NK-92 treated with Interleukin-12 subunit alpha and Interleukin-12 subunit beta, amount 100 ng/mL, for 24 hours (cell line): Measurements from ENCODE around the gene HACD2.

ENCODE experiments used
- DNase-seq: peaks from one replicate; lab custom pipeline; 2025; lab: John Stamatoyannopoulos, UW

Gene HACD2

GRCh38 chr3:123446210-123446609 lies 138.6 kb downstream of the HACD2 start:
- DNase-seq: no peak

GRCh38 chr3:123445702-123446101 lies 139.2 kb downstream of the HACD2 start:
- no peak for DNase-seq

DNA sequence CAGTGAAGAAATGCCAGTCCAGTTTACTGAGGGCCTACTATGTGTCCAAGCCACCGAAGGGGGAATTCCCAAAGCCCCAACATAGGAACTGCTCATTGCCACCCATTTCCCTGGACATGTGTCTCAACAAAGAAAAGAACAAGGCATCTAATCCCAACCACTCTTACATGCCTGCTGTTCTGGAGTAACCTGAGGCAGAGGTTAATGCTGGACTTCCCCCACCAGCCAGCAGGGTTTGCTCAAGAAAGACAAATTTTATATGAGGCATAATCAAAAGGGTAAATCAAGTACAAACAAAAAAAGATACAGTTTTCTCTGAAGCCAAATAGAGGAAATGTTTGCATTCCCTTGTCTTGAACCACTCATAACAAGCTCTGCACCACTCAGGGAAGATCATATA lies 140.1 kb downstream of the HACD2 start:
- DNase-seq: no peak

- no peak for DNase-seq
Measured at GRCh38 chr3:123444023-123444422, 140.8 kb downstream of the HACD2 start.

DNA sequence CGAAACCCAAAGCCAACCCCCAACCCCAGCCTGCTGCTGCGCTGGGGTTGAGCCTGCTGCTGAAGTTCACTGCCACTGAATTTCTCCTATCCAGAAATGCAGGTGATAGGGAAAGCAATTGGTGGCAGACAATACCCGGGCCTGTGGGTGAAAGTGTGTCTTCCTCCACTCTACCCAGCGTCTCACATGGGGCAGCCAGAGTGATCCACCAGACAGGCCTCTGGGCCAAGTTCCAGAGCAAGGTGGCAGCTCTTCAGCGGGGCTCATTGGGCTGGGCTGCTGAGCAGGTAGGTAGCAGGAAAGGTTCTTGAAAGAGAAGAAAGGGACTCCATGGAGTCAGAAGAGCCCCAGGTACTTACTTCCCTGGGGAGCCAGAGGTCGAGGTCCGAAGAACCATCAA lies 141.9 kb downstream of the HACD2 start:
- DNase-seq: no peak

- no peak for DNase-seq
Measured at GRCh38 chr3:123442125-123442524, 142.7 kb downstream of the HACD2 start.
